Dedifferentiated amniotic fluid mesenchymal stem cell (primary cell): Measurements from ENCODE around the gene SLC6A3.
"Not testable (repeated sequence)": the region's sequence is repeated elsewhere in the genome, so short reads cannot be mapped to it uniquely, and the experiment has no call there.

Experiments
- DNase-seq: peaks from one replicate; pipeline ENCODE4 v3.0.0-alpha.2; 2016; ENCODE audit errors: extremely low spot score

Gene SLC6A3

DNA sequence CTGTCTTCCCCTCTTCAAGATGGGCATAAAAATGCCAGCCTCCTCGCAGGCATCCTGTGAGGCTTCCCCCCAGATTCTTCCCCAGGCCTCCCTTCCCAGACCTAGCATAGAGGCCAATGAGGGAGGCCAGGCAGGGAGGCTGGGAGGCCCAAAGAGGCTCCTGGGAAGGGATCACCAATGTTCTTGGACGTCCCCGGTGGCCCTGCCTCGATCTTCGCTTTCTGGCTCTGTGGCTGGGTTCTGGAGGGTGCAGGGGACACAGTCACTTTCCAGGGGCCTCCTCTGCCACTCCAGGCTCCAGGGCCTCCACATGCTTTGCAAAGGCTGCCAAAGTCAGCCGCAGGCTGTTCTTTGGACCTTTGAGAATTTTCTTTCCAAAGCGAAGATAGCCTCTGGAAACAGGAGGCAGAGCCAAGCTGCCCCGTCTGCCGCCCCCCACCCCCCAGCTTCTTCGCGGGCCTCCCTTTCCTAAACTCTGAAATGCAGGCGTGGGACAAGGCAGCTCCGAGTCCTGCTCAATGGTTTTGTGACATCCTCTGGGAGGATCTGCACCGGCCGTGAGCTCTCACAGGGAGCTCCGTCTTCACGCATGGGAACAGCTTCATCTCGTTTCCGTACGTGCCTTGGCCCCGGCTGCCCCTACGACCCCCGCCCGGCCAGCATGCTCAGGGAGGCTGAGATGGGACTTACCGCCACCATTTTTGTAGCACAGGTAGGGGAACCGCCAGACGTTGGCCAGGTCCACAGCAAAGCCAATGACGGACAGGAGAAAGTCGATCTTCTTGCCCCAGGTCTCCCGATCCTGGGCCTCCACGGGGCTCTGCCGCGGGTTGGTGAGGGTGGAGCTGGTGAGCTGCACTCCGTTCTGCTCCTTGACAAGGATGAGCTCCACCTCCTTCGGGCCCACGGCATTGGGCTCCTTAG, 2.8 kb downstream of the SLC6A3 start:
- DNase-seq, result no peak

DNA sequence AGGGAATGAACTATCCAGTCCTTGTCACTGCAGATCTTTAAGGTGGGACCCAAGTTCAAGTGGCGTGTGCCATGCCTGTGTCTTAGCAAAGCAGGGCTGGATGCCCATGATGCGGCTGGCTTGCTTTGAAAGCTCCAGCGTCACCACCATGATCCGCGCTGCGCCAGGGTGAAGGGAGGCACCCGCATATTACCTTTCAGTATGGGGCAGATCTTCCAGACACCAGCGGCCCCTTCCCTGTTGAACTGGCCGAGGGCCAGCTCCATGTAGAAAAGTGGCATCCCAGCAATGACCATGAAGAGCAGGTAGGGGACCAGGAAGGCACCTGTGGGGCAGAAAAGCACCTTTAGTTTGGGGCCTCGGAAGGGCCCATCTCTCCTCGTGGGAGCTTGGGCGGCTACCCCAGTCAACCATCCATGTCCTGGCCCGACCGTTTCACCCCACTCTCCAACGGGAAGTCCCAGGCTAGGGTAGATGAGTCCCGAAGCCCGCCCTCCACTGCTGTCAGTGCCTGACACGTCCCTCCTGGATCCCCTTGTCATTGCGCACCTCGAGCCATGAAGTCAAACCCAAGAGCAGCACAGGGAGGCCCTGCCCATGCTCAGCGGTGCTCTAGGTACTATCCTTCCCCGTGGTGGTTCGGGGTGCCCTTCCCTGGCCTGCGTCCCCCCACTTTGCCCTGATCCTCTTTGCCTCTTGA, 3.9 kb downstream of the SLC6A3 start:
- DNase-seq, result no peak

DNA sequence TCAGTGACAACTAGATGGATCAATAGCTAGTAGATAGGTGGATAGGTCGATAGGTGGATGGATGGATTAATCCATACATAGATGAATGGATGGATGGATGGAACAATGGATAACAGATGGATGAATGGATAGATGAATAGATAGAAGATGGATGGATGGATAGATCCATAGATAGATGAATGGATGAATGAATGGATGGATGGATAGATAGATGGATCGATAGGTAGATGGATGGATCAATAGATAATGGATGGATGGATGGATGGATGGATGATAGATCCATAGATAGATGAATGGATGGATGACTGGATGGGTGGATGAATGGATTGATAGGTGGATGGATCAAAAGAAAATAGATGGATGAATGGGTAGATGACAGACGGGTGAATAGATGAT, 5.1 kb downstream of the SLC6A3 start:
- no peak for DNase-seq

DNA sequence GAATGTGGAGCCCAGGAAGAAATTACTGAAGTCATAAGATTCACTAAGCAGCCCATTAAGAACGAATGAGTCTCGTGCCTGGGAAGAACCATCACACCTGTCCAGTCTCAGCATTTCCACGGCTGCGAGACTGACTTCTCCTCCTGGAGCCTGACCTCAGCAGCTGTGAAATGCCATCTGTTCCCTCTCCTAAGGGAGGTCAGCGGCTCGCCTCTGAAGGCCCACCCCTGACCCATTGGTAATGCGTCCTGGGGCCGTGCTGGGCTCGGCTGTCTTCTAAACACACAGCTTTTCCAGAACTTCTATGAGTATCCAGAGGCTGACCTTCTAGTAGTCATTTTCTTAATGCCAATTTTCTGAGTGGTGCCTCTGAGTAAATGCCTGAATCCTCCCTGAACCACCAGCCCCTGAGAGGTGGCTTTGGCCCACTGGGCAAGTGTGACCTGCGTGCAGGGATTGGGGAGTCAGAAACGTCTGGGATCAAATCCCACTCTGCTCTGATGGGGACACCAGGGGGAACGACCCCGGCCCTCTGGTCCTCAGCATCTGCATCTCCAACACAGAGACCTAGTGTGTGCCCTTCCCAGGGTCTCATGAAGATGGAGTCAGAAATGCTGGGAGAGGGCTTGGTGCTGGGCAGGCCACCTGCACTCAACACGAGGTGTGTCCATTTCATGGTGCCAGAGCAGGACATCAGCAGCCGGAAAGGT, 5.7 kb downstream of the SLC6A3 start:
- no peak for DNase-seq

DNA sequence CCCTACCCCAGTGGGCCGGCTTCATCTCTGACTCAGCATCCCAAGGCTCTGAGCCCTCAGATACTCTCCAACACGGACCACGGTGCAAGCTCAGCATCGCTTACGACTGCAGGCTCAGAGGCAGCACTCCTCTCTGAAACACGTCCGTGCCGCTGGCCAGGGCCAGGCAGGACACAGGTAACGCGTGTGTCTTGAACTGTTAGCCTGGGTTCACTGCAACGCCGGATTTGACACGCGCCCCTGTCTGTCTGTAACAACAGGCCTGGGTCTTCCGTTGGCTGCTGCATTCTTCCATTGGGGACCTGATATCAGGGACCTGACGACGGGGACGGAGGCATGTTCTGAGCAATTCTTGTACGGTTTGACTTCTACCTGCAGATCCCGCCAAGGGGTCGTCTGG, 6.4 kb downstream of the SLC6A3 start:
- no peak for DNase-seq

DNA sequence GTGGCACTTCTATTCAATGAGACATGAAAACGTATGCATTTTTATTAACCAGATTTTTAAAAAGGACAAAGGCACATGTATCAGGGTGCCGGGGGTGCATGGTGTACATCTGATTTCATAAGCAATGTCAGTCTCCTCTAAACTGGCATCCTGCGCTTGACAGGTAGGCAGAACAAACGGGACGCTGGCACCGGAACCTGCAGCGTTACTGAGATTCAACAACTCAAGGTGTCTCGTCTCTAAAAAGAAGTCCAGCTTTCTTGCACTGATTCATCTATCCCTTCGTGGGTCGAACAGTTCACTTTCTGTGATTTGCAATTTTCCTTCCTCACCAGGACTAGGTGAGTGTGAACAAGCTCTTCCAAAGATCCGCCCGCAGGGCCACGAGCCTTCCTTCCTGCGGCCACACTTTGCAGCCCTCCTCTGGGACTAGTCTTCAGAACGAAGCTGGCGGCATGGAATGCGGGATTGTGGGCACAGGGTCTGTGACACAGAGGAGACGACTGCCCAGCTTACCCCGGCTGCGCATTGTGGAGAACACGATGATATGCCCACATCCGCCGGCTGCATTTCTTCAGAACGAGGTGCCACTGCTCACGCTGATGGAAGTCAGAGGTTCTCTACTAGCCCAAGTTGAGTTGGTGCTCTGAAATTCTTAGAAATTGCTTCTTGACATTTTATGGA, 7.2 kb downstream of the SLC6A3 start:
- DNase-seq, result no peak

DNA sequence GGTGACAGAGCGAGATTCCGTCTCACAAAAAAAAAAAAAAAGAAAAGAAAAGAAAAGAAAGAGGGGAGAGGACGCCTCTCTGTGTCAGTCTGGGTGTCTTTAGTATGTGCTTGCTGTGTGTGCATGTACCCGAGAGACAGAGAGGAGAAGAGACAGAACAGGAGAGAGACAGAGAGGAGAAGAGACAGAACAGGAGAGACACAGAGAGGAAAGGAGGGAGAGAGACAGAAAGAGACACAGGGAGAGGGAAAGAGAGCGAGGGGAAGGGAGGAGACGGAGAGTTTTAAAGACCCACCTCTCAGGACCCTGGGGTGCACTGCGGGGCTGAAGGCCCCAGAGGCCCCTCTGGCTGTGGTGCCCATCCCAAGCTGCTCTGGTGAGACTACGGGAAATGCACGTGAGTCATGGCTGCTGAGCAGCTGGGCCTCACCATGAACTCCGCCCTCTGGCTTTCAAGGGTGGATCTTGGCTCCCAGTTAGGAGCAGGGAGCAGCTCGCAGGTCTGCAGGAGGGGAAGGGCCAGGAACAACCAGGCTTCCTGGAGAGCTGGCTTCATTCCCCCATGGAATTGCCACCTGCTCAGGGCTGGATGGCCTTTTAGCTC, 7.9 kb downstream of the SLC6A3 start:
- DNase-seq, result no peak

DNA sequence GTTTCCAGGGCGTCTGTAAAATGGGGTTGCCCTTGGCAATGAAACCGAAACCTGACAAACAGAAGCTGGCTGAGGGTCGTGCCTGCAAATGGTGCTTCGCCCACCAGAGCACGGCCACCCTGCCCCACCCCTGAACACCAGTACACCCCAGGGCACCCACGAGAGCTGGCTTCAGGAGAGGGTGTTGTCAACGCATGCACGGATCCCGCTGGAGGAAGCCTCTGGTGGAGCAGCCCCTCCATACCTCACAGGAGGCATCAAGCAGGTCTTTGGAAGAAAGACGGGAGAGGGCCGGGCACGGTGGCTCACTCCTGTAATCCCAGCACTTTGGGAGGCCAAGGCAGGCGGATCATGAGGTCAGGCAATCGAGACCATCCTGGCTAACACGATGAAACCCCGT, 8.6 kb downstream of the SLC6A3 start:
- DNase-seq, result no peak

DNA sequence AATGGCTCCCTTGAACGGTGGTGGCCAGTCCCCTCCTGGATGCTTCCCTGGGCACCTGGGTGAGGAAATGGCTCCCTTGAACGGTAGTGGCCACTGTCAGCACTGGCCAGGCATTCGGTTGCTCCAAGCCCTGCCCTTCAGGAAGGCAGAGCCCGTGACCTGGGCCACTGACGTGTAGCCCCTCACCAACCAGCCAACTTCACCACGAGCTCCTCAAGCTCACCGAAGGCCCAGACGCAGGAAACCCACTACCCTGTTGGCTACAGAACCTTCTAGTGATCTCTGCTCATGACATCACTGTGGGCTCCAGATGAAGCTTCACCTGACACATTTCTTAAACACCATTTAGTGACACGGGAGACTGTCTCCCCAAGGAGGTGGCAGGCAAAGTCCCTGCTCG, 9.2 kb downstream of the SLC6A3 start:
- DNase-seq, result no peak

DNA sequence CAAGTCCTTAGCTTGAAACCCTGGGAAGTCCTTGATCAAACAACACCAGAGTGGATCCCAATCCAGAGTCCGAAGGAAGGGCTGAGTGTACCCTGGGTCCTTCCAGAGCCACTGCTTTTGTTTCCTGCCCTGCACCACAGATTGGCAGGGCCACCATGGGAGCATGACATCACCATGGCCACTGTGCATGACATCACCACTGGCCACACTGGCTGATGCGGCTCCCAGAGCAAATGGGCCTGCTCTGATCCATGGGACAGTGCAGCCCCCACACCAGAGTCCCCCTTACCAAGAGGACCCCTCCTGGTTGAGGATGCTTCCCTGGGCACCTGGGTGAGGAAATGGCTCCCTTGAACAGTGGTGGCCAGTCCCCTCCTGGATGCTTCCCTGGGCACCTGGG, 9.9 kb downstream of the SLC6A3 start:
- DNase-seq, result no peak

DNA sequence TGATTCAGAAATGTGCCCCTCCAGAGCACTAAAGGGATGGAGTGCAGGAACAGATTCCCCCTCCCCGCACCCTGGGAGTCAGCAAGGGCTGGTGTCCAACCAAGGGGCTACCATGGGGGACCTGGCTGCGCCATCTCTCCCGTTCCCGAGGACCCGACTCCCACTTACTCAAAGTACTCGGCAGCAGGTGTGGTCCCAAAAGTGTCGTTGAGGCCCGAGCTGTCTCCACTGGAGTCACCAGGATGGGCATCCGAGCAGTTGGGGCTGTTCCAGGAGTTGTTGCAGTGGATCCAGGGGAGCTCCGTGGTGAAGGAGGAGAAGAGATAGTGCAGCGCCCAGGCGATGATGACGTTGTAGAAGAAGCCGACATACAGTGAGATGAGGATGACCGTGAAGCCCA, 12.9 kb downstream of the SLC6A3 start:
- no peak for DNase-seq

DNA sequence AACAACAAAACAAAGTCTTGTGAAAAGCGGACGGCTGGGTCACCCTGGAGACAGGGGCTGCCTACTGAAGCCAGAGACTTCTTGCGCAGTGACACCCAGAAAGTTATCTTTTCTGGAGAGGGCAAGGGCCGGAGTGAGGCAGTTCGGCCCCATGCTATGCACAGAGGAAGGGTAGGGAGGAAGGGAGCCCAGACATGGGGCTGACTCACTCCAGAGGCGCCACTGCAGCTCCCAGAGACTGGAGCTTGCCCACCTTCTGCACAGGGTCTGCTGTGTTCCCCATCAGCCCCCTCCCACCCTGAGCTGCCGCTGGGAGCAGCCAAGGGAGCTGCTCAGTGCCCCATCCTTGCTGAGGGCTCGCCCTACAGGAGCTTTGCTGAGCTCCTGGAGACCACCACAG, 13.3 kb downstream of the SLC6A3 start:
- DNase-seq, result no peak

DNA sequence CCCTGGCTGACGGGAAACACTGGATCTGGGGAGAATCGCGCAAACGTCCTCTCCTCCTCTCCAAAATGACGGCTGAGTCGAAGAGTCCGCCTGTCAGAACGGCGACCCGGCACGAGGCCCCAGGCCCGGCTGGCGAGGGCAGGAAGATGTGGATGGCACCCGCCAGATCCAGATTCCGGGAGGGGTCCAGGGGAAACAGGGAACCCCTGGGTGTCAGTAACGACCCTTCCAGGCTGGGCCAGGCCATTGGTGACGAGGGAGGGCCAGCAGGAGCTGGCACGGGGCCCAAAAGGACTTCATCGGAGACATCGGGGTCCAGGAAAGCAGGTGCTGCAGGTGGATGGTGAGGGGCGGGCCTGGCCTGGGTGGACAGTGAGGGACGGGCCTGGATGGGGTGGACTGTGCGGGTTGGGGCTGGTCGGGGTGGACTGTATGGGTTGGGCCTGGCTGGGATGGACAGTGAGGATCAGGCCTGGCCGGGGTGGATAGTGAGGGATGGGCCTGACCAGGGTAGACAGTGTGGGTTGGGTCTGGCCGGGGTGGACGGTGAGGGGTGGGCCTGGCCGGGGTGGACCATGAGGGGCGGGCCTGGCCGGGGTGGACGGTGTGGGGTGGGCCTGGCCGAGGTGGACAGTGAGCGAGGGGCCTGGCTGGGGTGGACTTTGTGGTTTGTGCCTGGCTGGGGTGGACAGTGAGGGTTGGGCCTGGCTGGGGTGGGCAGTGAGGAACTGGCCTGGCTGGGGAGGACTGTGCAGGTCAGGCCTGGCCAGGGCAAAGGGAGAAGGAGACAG, 14.0 kb downstream of the SLC6A3 start:
- no peak for DNase-seq

DNA sequence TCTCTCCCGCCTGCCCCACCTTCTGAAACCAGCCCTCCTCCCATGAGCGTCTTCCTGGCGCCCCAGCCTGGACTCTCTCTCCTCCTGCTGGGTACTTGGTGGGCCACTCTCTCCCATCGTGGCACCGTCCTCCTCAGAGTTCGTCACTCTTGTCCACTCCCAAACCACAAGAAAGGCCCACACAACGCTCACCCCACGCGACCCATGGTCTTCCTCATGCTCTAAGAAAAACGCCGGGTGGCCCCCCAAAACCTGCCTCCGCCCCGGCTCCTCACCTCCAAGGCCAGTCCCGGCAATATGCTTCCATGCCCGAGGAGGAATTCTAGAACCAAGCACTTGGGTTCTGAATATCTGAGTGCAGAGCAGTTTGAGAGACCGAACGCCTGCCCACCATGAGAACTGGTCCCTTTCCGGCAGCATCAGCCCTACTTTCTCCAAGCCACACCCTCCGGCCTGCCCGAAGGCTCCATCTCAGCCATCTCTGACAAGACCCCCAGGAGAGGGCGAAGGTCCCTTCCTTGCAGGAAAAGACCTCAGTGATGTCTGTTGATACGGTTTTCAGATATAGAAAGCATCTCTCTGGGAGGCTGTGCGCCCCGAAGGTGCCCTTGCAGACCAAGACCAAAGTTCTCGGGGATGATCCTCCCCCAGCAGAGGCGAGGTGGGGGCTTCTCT, 15.0 kb downstream of the SLC6A3 start:
- no peak for DNase-seq

DNA sequence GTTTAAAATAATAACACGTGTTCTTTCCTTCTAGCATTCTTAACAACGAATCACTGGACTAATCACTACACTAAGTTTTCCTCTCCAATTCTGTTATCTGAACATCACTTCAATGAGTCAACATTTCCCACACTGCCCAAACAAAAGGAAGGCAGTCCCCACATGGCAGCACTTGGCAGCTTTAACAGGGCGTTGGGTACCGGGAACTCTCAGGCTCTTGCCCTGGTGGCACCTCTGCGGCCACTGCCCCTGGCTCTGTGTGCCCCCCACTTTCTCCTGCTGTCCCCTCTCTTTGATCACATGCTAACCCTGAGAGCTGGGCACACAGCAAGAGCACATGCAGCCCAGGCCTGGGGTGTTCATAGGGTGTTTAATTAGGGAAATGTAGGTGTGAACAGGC, 15.7 kb downstream of the SLC6A3 start:
- no peak for DNase-seq

DNA sequence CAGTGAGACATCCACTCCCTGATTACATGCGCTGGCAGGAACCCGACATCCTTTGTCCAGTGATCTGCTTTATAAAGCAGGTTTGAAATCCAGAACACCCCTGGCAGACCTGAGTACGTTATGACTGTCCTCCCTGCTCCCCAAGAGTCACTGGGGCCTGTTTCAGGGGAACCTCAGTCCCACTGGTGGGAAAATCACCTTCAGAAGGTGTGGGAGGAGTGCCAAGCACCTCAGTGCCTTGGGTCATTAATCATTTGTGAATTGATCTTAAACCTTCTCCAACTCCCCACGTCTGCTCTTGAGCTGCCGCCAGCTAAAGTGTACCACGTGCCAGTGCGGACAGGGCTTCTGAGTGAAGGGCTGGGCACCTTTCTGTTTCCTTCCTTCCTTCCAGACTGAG, 16.2 kb downstream of the SLC6A3 start:
- no peak for DNase-seq

DNA sequence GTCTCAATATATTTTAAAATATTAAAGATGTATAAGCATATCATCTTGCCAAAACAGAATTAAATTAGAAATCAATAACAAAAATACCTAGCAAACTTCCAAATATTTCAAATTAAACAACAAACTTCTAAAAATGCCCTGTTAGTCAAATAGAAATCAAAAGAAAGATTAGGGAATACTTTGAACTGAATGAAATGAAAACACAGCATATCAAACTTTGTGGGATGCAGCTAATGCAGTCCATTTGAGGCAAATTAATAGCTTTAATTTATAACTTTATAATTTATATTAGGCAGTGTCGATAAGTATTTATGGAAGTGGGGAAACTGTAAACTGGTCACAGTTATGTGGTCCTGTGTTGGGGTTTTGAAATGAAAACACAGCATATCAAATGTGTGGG, 17.1 kb downstream of the SLC6A3 start:
- no peak for DNase-seq

DNA sequence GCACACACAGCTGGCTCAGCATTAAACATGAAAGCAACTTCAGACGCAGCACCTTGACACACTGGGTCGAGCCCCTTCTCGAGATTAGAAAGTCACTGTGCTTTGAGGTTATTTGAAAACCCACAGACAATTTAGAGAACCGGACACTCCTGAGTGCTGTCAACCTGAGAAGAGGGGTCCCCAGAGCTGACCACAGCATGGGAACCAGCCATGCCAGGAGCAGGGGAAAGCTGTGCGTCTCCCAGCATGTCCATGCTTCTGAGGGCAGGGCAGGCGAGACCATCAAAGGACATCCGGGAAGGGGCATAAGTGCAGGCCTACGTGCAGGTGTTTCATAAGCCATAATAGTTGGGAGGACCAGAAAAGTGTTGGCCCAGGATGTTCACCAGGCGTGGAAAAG, 20.5 kb downstream of the SLC6A3 start:
- no peak for DNase-seq

DNA sequence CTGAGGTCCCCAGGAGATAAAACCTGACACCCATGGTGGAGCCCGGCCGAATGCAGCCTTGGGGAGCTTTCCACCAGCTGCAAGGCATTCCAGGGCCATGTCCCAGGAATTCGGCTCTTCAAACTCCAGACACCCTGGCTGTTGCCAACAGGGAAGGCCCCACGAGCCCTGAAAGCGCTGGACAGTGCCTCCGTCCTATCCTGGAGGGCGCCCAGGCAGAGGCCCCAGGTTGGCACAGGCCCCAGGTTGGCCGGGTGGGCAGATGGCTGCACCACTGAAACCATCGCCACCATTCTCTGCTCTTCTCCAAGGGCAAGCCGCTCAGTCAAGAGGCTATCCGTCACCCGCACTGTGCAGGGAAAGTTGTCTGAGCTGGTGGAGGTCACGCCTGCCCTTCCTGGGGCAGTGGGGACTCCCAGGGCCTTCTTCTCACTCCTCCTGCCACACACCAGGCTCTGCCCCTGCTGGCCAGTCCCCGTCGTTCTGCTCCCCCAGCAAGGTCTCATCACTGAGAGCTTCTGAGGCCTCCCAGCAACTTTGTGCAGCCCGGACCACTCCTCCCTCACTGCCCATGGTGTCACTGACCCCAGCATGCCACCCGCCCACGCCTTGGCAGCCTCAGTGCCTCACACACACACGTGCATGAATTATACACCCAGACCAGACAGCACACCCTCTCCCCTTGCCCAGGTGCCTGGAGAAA, 21.2 kb downstream of the SLC6A3 start:
- no peak for DNase-seq

DNA sequence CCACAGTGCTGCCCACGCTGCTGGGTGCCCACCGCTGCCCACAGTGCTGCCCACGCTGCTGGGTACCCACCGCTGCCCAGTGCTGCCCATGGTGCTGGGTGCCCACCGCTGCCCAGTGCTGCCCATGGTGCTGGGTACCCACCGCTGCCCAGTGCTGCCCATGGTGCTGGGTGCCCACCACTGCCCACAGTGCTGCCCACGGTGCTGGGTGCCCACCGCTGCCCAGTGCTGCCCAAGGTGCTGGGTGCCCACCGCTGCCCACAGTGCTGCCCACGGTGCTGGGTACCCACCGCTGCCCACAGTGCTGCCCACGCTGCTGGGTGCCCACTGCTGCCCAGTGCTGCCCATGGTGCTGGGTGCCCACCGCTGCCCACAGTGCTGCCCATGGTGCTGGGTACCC, 22.7 kb downstream of the SLC6A3 start:
- not testable (repeated sequence) for DNase-seq
